Endothelial cell of umbilical vein (primary cell): ENCODE results near the gene PLXNB2.

ENCODE experiments used
- EZH2 ChIP-seq: IDR thresholded peaks from 2 replicates; pipeline ENCODE4 v1.6.1; 2012; ENCODE audit warnings: borderline replicate concordance, low read depth, mild to moderate bottlenecking, moderate library complexity, low read length, inconsistent platforms; ENCODE audit not compliant: severe bottlenecking
- FOS ChIP-seq: IDR thresholded peaks from 2 replicates; pipeline ENCODE4 v1.6.1; 2011; ENCODE audit warnings: mild to moderate bottlenecking, low read length, moderate library complexity, borderline replicate concordance; ENCODE audit not compliant: insufficient read depth
- MYC ChIP-seq: IDR thresholded peaks from one replicate; pipeline ENCODE4 v1.6.1; 2011; ENCODE audit warnings: mild to moderate bottlenecking, low read depth, low read length
- POLR2A ChIP-seq: IDR thresholded peaks from 2 replicates; pipeline ENCODE4 v1.6.1; 2012; ENCODE audit warnings: low read depth, mild to moderate bottlenecking, control low read depth, low read length
- POLR2AphosphoS5 ChIP-seq: IDR thresholded peaks from 2 replicates; pipeline ENCODE4 v1.6.1; 2012; ENCODE audit warnings: low read depth, mild to moderate bottlenecking, control low read depth, low read length, moderate library complexity; ENCODE audit not compliant: insufficient read depth
- TF ChIP-seq, protein P1 (sequence below), 2 donors: IDR thresholded peaks; 1 replicate in 1 of 2; 2 replicates in 1 of 2; pipeline ENCODE4 v1.5.1; 2011; ENCODE audit warnings: low read length in 2 of 2, mild to moderate bottlenecking in 2 of 2, moderate library complexity in 2 of 2, control low read depth in 1 of 2, inconsistent platforms in 1 of 2, low read depth in 1 of 2; ENCODE audit not compliant: insufficient read depth in 1 of 2; ENCODE audit errors: extremely low read depth in 1 of 2
- TF ChIP-seq, protein P2 (sequence below): IDR thresholded peaks from 2 replicates; pipeline ENCODE4 v1.6.1; 2011; ENCODE audit not compliant: insufficient read depth, insufficient read length

DNA sequence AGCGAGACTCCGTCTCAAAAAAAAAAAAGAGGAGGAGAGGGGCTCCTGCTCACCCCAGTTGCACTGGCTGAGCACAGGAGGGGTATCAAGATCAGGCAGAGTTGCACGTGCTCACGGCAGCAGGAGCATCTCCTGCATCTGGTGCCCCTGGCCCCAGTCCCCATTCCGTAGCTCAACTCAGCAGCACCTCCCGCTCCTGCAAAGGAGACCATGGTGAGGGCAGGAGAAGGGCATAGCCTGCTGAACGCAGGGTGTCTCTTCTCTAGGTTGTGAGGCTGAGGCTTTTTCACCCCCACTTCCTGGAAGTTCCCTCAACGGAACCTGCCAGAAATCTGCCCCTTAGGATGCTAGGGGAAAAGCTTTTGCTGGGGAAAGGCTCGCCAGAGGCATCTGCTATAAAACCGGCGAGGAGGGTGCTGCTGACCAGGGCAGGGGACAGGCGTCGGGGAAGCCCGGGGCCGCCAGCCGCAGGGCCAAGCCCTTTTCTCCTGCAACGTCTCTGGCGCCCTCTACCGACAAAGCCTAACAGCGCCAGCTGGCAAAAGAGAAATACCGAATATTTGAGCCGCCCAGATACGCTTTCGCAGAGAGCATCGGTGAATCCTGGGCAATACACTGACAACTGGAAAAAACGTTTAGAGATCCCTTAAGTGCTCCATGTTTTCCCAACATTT, 34.7 kb upstream of the PLXNB2 start:
- no peak for TF ChIP-seq POLR2A
- TF ChIP-seq POLR2AphosphoS5: no peak
- TF ChIP-seq, protein P1, sequence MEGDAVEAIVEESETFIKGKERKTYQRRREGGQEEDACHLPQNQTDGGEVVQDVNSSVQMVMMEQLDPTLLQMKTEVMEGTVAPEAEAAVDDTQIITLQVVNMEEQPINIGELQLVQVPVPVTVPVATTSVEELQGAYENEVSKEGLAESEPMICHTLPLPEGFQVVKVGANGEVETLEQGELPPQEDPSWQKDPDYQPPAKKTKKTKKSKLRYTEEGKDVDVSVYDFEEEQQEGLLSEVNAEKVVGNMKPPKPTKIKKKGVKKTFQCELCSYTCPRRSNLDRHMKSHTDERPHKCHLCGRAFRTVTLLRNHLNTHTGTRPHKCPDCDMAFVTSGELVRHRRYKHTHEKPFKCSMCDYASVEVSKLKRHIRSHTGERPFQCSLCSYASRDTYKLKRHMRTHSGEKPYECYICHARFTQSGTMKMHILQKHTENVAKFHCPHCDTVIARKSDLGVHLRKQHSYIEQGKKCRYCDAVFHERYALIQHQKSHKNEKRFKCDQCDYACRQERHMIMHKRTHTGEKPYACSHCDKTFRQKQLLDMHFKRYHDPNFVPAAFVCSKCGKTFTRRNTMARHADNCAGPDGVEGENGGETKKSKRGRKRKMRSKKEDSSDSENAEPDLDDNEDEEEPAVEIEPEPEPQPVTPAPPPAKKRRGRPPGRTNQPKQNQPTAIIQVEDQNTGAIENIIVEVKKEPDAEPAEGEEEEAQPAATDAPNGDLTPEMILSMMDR (IDR thresholded peaks at IDR 0.05; ENCODE audit: extremely low read depth in 1 of 2, insufficient read depth in 1 of 2, low read depth in 1 of 2, low read length in 2 of 2): peak; percentile 93 to 94
- TF ChIP-seq, protein P2, sequence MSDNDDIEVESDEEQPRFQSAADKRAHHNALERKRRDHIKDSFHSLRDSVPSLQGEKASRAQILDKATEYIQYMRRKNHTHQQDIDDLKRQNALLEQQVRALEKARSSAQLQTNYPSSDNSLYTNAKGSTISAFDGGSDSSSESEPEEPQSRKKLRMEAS: no peak
- TF ChIP-seq EZH2: no peak
- no peak for TF ChIP-seq FOS
- no peak for TF ChIP-seq MYC
